Right renal pelvis (tissue), 4 donors: ENCODE measurements around the gene ETF1. TPM values are rescaled to one million over a fixed set of nuclear protein-coding genes. Genes with fewer than 3 reads are reported as not detected.
"Not testable (repeated sequence)": the region's sequence is repeated elsewhere in the genome, so short reads cannot be mapped to it uniquely, and the experiment has no call there.

Experiments used
- DNase-seq, 4 donors: peaks; one replicate each; pipeline ENCODE4 v3.0.0-alpha.2; 2013; ENCODE audit warnings: low read depth in 4 of 4, low spot score in 3 of 4, missing footprints in 1 of 4
- polyA plus RNA-seq, 4 donors: library from polyadenylated mRNA; unstranded; fragments of 120-200 nt; gene quantifications; one replicate each; pipeline ENCODE4 v1.2.1, GENCODE V29; 2013; ENCODE audit not compliant: insufficient read length in 4 of 4

Gene ETF1
- polyA plus RNA-seq, 4 donors = 69.4 to 84.3 (median 77.9) TPM

DNA sequence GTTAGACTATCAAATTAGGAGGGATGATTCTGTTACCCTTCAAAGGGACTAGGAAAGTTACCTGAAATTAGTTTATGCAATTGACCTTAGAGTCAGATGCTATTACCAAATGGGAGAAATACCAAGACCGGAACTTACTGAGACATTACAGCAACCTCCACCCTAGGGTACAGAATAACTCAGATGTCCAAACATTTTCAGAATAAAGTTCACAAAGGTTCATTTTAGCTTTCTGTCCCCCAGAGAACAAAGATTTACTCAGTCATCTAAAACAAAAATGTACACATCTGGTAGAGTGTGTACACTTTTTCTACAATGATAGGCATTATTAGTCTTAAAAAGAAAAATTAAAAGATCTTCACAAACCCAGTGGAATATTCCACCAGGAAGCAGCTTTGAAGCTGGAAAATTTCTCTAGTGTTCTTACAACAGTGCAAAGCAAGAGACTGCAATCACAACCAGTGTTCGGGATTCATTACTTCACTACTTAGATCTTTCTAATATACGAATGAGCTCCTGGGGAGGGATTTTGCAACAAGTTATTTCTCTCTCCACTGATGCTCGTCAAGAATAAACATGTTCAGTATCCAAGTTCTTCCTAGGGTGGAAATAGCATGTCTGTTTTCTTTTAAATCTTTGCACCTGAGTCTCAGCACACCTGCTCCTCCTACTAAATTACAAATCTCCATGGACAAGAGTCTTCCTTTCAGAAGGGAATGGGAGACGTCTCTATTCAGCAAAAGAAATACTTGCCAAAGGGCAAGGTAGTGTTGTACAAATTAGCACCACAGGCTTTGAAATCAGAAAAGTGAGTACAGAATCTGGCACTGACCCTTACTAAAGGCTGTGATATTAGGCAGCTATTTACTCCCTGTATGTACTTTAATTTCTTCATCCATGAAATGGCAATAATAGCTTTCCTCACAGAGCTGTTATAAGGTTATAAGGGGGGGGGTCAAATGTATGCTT lies 8.8 kb downstream of the ETF1 start:
- no peak for DNase-seq

DNA sequence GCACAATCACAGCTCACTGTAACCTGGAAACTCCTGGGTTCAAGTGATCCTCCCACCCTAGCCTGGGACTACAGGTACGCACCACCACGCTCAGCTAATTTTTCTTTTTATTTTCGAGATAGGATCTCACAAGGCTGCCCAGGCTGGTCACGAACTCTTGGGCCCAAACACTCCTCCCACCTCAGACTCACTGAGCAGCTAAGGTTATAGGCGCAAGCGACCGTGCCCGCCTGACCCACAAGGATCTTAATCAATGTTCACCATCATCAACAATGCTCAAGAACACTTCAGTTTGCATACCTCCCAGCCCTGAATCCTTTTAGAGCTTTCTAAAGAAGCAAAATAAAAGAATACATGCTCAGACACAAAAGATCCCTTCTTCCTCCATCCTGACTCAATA lies 13.2 kb downstream of the ETF1 start:
- DNase-seq = no peak

DNA sequence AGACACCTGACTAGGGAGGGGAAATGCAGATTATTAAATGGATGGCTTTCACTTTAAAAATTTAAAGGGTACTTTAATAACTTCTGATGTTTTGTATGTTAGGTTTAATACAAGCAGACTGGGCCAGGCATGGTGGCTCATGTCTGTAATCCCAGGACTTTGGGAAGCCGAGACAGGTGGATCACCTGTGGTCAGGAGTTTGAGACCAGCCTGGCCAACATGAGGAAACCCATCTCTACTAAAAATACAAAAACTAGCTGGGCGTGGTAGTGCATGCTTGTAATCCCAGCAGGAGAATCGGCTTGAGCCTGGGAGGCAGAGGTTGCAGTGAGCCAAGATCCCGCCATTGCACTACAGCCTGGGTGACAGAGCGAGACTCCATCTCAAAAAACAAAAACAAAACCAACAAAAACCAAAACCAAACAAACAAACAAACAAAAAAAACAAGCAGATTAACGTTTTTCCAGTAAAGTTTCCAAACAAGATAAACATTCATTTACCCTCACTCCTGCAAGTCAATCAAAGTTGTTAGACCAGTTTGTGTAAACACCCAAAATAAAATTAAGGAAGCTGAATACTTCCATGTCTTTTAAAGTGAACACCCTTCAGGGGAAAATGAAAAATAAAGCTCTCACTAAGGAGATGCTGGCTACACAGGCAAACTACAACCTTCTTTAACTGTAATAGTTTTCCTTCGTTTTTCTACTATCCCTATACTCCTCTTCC lies 14.1 kb downstream of the ETF1 start:
- no peak for DNase-seq

DNA sequence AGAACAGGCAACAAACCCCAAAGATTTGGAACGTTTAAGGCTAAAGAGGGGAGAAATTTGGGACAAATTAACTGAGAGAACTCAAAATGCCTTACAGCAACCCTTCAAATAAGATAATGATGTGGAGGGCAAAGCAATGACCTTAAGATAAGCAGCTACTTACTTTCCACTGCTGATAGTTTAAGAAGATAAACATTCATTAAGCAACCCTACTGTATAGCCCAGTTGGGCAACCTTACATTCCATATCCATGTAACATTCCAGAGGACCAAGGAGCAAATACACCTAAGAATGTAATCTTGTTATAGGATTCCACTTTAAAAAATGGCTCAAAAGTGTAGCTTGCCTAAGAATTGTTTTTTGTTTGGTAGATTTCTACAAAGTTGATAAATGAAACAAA lies 14.8 kb downstream of the ETF1 start:
- DNase-seq = no peak

GRCh38 chr5:138527170-138527569 lies 15.9 kb downstream of the ETF1 start:
- DNase-seq = no peak

- no peak for DNase-seq
These were observed 19.6 kb downstream of the ETF1 start for GRCh38 chr5:138523406-138523805.

DNA sequence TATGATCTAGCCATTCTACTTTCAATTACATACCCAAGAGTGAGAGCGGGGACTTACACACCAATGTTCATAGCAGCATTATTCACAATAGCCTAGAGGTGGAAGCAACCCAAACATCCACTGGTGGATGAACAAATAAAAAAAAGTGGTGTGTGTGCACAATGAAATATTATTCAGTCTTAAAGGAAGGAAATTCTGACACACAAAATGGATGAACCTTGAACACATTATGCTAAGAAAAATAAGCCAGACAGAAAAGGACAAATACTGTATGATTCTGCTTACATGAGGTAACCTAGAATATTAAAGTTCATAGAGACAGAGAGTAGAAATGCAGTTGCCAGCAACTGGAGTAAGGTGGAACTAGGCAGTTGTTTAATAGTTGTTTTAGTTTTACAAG lies 22.1 kb downstream of the ETF1 start:
- DNase-seq = no peak

- no peak for DNase-seq
These were observed 25.6 kb downstream of the ETF1 start for GRCh38 chr5:138517437-138517836.

DNA sequence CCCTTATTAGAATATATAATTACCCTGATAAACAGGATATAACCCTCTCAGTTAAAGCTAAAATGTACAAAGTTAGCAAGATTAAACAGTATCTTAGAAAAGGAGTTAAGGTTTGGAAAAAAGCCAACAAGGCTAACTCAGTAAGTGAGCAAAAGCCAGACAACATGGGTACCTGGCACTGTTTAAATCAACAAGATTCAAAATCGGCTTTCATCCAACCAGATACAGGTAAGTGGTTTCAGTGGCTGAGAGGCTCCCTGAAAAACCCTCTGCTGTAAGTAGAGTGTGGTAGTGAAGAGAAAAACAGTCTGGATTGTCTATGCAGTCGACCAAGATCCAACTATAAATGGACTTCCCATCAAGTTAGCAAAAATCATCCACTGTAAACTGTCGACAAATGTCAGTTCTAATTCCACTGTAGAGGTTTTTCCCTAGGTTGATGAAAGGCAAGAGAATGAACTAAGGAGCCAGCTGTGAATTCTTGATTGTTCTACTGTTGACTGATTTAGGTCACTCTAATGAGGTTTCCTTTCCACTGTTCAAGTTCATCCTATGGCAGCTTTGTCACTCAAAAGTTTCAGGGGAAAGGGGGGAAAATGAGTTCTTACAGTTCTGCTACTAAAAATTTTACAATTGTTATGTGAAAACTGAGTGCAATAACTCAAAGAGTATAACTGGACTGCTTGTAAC lies 27.3 kb downstream of the ETF1 start:
- no peak for DNase-seq

GRCh38 chr5:138514021-138514420 lies 29.0 kb downstream of the ETF1 start:
- no peak for DNase-seq

- DNase-seq = no peak
These were observed 34.1 kb downstream of the ETF1 start for GRCh38 chr5:138508958-138509357.

DNA sequence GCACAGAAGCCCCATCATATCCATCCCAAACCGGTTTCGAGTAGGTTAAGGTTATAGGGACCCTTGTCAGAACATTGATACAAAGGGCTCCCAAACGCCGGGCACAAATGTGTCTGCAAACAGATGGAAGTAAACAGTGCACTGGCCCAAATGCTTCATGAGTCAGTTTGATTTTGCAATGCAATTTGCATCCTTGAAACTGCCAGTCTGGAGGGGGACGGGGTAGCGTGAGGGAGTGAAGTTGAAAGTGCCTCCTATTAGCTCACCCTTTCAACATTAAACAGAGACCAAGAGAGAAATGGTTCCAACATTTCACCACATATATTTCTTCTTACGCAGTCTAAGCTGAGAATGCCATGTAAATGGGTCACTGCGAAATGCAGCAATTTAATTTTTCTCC lies 35.6 kb downstream of the ETF1 start:
- not testable (repeated sequence) for DNase-seq

- DNase-seq = no peak
These were observed 36.4 kb downstream of the ETF1 start for GRCh38 chr5:138506370-138507306.

GRCh38 chr5:138504799-138505198 lies 38.2 kb downstream of the ETF1 start:
- no peak for DNase-seq

GRCh38 chr5:138503487-138504270 lies 39.4 kb downstream of the ETF1 start:
- peak in 3 of 4 donors; percentile 44 to 60 (median 52) for DNase-seq

DNA sequence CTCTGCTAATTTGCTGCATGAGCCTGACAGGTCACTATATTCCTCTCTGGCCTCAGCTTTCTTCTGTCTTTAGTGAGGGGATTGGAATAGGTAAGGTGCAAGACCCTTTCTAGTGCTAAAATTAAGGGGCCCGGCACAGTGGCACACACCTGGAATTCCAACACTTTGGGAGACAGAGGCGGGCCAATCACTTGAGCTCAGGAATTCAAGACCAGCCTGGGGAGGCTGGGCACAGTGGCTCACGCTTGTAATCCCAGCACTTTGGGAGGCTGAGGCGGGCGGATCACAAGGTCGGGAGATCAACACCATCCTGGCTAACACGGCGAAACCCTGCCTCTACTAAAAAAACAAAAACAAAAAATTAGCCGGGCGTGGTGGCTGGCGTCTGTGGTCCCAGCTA lies 40.5 kb downstream of the ETF1 start:
- no peak for DNase-seq

GRCh38 chr5:138502121-138502520 lies 40.9 kb downstream of the ETF1 start:
- no peak for DNase-seq

- no peak for DNase-seq
These were observed 44.7 kb downstream of the ETF1 start for GRCh38 chr5:138498376-138498775.

DNA sequence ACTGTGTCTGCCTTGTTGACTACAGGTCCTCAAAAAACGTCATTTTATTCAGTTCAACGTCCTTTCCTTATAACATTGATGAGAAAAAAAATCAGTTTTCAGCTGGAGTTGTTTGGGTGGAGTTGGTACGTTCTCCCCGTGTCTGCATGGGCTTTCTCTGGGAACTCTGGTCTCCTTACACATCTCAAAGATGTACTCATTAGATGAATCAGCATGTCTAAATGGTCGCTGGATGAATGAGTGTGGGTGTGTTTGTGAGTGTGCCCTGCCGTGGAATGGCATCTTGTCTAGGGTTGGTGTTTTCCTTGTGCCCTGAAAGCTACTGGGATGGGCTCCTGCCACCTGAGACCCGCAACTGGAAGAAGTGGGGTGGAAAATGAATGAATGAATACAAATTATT lies 47.7 kb downstream of the ETF1 start:
- no peak for DNase-seq
